22Rv1 (cell line): ENCODE data around the gene EXOC2.

Experiments
- ZFX ChIP-seq: fragments of 450-650 bp; IDR thresholded peaks from 2 replicates; pipeline ENCODE4 v1.6.1; 2017; ENCODE audit warnings: antibody characterized with exemption, borderline replicate concordance
- TF ChIP-seq, protein P1 (sequence below): fragments of 450-650 bp; IDR thresholded peaks from 2 replicates; pipeline ENCODE4 v1.5.1; 2017; ENCODE audit warnings: mild to moderate bottlenecking

DNA sequence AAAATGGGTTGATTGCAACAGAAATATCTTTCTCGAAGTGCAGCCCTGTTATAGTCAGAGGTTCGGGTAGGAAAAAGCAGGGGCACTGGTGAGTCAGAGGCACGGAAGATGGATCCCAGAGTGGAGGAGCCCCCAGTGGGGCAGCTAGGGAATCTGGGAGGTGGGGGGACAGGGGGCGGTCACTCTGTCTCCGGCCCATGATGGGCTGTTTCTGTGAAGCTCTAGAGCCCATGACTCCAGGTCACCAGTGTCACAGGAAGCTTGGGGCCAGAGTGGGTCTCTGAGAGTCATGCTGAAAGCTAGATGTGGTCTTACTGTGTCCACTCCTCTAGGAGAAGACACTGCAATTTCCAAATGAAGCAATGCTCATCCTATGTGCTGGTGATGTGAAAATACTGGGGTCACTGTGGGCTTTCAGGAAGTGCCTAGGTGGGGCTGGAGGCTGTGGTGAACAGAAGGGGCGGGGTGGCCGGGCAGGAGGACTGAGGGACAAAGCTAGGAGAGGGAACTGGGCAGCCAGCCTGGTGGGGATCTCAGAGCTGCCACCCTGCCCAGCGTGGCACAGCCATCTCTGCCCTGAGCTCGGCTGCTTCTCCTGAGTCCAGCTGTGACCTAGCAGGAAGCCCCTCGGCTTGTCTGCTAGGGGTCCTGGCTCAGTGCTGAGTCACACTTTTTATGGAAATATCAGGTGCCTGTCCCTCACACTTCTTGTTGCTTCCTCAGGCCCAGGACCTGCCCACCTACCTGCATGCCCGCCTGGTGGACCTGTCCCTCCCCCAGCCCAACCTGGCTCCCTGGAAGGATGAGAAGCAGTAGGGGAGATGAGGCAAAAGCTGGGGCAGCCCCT lies 247.1 kb downstream of the EXOC2 start:
- TF ChIP-seq, protein P1, sequence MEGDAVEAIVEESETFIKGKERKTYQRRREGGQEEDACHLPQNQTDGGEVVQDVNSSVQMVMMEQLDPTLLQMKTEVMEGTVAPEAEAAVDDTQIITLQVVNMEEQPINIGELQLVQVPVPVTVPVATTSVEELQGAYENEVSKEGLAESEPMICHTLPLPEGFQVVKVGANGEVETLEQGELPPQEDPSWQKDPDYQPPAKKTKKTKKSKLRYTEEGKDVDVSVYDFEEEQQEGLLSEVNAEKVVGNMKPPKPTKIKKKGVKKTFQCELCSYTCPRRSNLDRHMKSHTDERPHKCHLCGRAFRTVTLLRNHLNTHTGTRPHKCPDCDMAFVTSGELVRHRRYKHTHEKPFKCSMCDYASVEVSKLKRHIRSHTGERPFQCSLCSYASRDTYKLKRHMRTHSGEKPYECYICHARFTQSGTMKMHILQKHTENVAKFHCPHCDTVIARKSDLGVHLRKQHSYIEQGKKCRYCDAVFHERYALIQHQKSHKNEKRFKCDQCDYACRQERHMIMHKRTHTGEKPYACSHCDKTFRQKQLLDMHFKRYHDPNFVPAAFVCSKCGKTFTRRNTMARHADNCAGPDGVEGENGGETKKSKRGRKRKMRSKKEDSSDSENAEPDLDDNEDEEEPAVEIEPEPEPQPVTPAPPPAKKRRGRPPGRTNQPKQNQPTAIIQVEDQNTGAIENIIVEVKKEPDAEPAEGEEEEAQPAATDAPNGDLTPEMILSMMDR: no peak
- TF ChIP-seq ZFX: no peak
